Mesendoderm (in vitro differentiated cells): ENCODE results near the gene NAV2.

Experiments used
- DNase-seq: peaks from one replicate; pipeline ENCODE4 v3.0.0; 2013
- H2AK5ac ChIP-seq: 2 replicates; pipeline ENCODE4 v1.6.1; 2013; ENCODE audit warnings: low read length, inconsistent platforms
- H2BK120ac ChIP-seq: 2 replicates; pipeline ENCODE4 v1.6.1; 2013; ENCODE audit warnings: low read depth, mild to moderate bottlenecking, low read length, moderate library complexity, mixed read lengths
- H2BK15ac ChIP-seq: replicated peaks from 2 replicates; pipeline ENCODE4 v1.6.1; 2013; ENCODE audit warnings: low read depth, mild to moderate bottlenecking, moderate library complexity
- H2BK5ac ChIP-seq: 2 replicates; pipeline ENCODE4 v1.6.1; 2013; ENCODE audit warnings: low read length, inconsistent platforms
- H3K18ac ChIP-seq: 2 replicates; pipeline ENCODE4 v1.6.1; 2013; ENCODE audit warnings: mild to moderate bottlenecking, low read length, mixed read lengths
- H3K23ac ChIP-seq: one replicate; pipeline ENCODE4 v1.6.1; 2013; ENCODE audit warnings: low read length
- H3K27ac ChIP-seq: 2 replicates; pipeline ENCODE4 v1.5.1; 2013; ENCODE audit warnings: low read depth, mild to moderate bottlenecking, inconsistent platforms, low read length, moderate library complexity
- H3K27me3 ChIP-seq: 2 replicates; pipeline ENCODE4 v1.6.1; 2013; ENCODE audit warnings: low read length, control low read depth, mild to moderate bottlenecking, inconsistent platforms; ENCODE audit not compliant: insufficient read depth, poor library complexity
- H3K36me3 ChIP-seq: 2 replicates; pipeline ENCODE4 v1.6.1; 2013; ENCODE audit warnings: low read length, inconsistent platforms; ENCODE audit not compliant: control insufficient read depth, insufficient read depth
- H3K4ac ChIP-seq: one replicate; pipeline ENCODE4 v1.6.1; 2013; ENCODE audit warnings: low read depth, mild to moderate bottlenecking, low read length, moderate library complexity
- H3K4me1 ChIP-seq: 2 replicates; pipeline ENCODE4 v1.6.1; 2013; ENCODE audit warnings: low read depth, low read length, inconsistent platforms; ENCODE audit not compliant: control insufficient read depth
- H3K4me2 ChIP-seq: 2 replicates; pipeline ENCODE4 v1.6.1; 2013; ENCODE audit warnings: low read length
- H3K4me3 ChIP-seq: 2 replicates; pipeline ENCODE4 v1.5.1; 2013; ENCODE audit warnings: mild to moderate bottlenecking, low read length
- H3K56ac ChIP-seq: one replicate; pipeline ENCODE4 v1.6.1; 2013; ENCODE audit warnings: low read length
- H3K79me1 ChIP-seq: 2 replicates; pipeline ENCODE4 v1.6.1; 2013; ENCODE audit warnings: low read length, inconsistent platforms
- H3K79me2 ChIP-seq: 2 replicates; pipeline ENCODE4 v1.6.1; 2013; ENCODE audit warnings: mild to moderate bottlenecking, low read length; ENCODE audit not compliant: control insufficient read depth, insufficient read depth
- H3K9ac ChIP-seq: 2 replicates; pipeline ENCODE4 v1.6.1; 2013; ENCODE audit warnings: low read length, inconsistent platforms
- H4K5ac ChIP-seq: one replicate; pipeline ENCODE4 v1.6.1; 2013; ENCODE audit warnings: low read length
- H4K8ac ChIP-seq: one replicate; pipeline ENCODE4 v1.6.1; 2013; ENCODE audit warnings: low read depth, mild to moderate bottlenecking, control low read depth, low read length, moderate library complexity
- WGBS: extraction: QIAGEN DNeasy Blood & Tissue Kit; methylation state at CpG from one replicate; pipeline ENCODE4 v1.1.7; 2013; ENCODE audit warnings: low lambda C conversion rate, missing lambda C conversion rate; ENCODE audit not compliant: insufficient coverage; ENCODE audit errors: extremely low coverage; 5-methylcytosine and 5-hydroxymethylcytosine counted together

The NAV2 gene

DNA sequence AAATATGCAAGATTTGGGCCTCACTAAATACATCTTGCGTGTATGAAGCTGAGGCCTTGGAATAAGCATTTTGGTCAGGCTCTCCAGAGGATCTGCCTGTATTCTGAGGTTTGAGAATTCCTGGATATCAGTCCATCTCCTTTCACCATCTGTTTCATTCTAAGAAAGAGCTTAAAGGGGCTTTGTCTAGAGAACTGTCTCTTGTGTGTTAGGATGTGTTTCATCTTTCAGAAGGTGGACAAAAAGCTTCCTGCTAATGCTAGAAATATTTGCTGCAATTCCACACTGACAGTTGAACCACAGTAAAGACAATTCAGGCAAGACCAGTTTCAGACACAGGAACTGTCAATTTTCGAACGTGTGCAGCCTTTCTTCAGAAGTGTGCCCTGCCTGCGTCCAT lies 262.2 kb downstream of the NAV2 start:
- Histone ChIP-seq H2BK5ac (no peak overlapping the region), H3K56ac (no peak overlapping the region), H3K9ac (no peak overlapping the region), H3K4me3 (no peak overlapping the region), H3K18ac (no peak overlapping the region), H3K36me3 (no peaks in the 10 kb centered on the region), H3K4ac (no peak overlapping the region), H3K4me1 (peaks cover 4% of the 10 kb centered on the region), H2BK15ac (no peak overlapping the region), H4K5ac (no peak overlapping the region), H3K23ac (no peak overlapping the region), H3K79me2 (no peaks in the 10 kb centered on the region), H2AK5ac (no peak overlapping the region), H3K27ac (no peak overlapping the region), H3K79me1 (no peaks in the 10 kb centered on the region), H2BK120ac (no peak overlapping the region), H4K8ac (no peak overlapping the region), H3K27me3 (no peaks in the 10 kb centered on the region), H3K4me2 (no peak overlapping the region)
- no CpG with 5 or more reads among the region's 4 CpGs for WGBS
- DNase-seq: no peak

DNA sequence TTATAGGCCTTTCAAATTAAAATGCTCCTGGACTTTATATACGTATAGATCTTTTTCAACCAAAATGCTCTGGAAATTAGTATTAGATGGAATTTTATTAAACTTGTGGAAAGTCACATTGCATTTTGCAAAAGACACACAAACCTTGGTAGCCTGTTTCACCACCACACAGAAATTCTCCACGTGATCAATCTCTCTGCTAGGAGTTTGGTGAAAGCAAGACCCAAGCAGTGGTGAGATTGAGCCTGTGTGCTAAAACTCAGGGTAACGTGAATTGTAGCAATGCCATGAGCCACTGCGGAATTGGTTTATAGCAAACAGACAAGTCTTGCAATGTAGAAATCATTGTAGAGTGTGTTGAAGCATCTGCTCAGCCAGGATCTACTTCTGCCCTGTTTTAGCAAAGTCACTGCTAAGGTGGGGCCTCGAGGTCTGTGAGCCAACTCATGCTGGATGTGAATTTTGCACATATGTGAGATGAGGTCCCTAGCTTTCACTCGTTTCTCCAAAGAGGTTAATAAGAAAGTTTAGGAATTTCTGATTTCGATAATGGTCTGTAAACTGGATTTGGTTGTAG lies 262.9 kb downstream of the NAV2 start:
- Histone ChIP-seq H3K4me2 (no peak overlapping the region), H2BK5ac (no peak overlapping the region), H4K5ac (no peak overlapping the region), H2BK120ac (no peak overlapping the region), H2BK15ac (no peak overlapping the region), H3K79me1 (no peaks in the 10 kb centered on the region), H4K8ac (no peak overlapping the region), H3K36me3 (no peaks in the 10 kb centered on the region), H3K27ac (no peak overlapping the region), H3K23ac (no peak overlapping the region), H3K27me3 (no peaks in the 10 kb centered on the region), H3K9ac (no peak overlapping the region), H3K4ac (no peak overlapping the region), H3K79me2 (no peaks in the 10 kb centered on the region), H3K56ac (peak overlapping the region; percentile 19), H3K4me1 (peaks cover 4% of the 10 kb centered on the region), H3K4me3 (no peak overlapping the region), H2AK5ac (no peak overlapping the region), H3K18ac (no peak overlapping the region)
- WGBS: 100% methylated on average over 1 of the region's 7 CpGs
- no peak for DNase-seq

DNA sequence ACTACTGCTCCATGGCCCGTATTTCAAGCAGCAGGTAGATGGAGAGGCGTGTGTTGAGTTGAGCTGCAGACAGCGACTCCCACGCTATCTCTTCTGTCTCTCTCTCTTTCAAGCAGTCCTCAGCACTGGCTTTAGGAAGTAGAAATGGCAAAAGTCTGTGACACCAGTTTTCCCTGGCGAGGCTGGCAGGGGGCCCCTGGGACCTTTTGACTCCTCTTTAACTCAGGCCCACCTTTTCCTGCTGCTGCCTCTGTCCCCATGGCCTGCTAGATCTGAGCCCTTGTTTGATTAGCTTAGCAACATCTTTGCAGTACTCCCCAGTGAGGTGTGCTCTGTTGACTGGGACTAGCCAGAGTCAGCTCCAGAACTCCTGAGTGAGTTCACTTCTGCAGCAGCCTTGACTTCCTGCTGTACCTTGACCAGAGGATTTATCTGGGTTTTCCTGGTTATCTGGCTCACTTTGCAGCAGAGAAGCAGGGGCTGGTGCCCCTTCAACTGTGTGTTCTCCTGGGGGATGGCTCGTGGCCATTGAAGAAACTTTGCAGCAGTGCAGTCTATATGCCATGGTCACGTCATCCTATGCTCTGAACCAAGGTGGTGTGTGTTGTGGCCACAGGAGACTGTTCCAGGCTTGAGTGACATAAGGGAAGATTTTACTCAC lies 263.8 kb downstream of the NAV2 start:
- peaks cover 7% of the 10 kb centered on the region for H3K4me1 ChIP-seq
- peak; percentile 34 for DNase-seq
- no peak overlapping the region for H2BK5ac ChIP-seq
- no peaks in the 10 kb centered on the region for H3K79me2 ChIP-seq
- H3K4me3 ChIP-seq: no peak overlapping the region
- H3K27ac ChIP-seq: no peak overlapping the region
- peak overlapping the region; percentile 16 for H3K23ac ChIP-seq
- H2BK15ac ChIP-seq: no peak overlapping the region
- no peak overlapping the region for H3K18ac ChIP-seq
- H3K4ac ChIP-seq: no peak overlapping the region
- H3K36me3 ChIP-seq: no peaks in the 10 kb centered on the region
- H3K27me3 ChIP-seq: no peaks in the 10 kb centered on the region
- WGBS: no CpG with 5 or more reads among the region's 7 CpGs
- H2AK5ac ChIP-seq: no peak overlapping the region
- H4K5ac ChIP-seq: no peak overlapping the region
- no peak overlapping the region for H3K9ac ChIP-seq
- H3K79me1 ChIP-seq: no peaks in the 10 kb centered on the region
- H2BK120ac ChIP-seq: no peak overlapping the region
- H3K4me2 ChIP-seq: no peak overlapping the region
- no peak overlapping the region for H4K8ac ChIP-seq
- H3K56ac ChIP-seq: peak overlapping the region; percentile 5

DNA sequence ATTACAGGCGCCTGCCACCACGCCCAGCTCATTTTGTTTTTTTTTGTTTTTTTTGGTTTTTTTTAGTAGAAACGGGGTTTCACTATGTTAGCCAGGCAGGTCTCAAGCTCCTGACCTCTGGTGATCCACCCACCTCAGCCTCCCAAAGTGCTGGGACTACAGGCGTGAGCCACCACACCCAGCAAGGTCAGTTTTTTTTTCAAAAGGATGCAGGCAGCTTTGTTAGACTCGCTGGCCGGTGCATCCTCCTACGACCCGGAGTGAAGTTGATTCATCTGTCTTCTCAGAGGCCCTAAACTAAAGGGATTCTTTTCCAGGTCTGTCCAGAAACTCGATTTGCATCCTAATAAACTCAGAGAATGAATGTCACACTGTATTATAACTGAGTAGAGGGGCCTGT lies 265.3 kb downstream of the NAV2 start:
- Histone ChIP-seq H3K79me1 (no peaks in the 10 kb centered on the region), H3K4ac (no peak overlapping the region), H2BK120ac (no peak overlapping the region), H2BK5ac (no peak overlapping the region), H3K4me3 (no peak overlapping the region), H3K36me3 (no peaks in the 10 kb centered on the region), H3K79me2 (no peaks in the 10 kb centered on the region), H2BK15ac (no peak overlapping the region), H3K56ac (no peak overlapping the region), H3K23ac (no peak overlapping the region), H3K9ac (no peak overlapping the region), H4K5ac (no peak overlapping the region), H4K8ac (no peak overlapping the region), H3K18ac (no peak overlapping the region), H2AK5ac (no peak overlapping the region), H3K27ac (no peak overlapping the region), H3K27me3 (no peaks in the 10 kb centered on the region), H3K4me2 (no peak overlapping the region), H3K4me1 (peaks cover 7% of the 10 kb centered on the region)
- DNase-seq: no peak
- no CpG with 5 or more reads among the region's 9 CpGs for WGBS

DNA sequence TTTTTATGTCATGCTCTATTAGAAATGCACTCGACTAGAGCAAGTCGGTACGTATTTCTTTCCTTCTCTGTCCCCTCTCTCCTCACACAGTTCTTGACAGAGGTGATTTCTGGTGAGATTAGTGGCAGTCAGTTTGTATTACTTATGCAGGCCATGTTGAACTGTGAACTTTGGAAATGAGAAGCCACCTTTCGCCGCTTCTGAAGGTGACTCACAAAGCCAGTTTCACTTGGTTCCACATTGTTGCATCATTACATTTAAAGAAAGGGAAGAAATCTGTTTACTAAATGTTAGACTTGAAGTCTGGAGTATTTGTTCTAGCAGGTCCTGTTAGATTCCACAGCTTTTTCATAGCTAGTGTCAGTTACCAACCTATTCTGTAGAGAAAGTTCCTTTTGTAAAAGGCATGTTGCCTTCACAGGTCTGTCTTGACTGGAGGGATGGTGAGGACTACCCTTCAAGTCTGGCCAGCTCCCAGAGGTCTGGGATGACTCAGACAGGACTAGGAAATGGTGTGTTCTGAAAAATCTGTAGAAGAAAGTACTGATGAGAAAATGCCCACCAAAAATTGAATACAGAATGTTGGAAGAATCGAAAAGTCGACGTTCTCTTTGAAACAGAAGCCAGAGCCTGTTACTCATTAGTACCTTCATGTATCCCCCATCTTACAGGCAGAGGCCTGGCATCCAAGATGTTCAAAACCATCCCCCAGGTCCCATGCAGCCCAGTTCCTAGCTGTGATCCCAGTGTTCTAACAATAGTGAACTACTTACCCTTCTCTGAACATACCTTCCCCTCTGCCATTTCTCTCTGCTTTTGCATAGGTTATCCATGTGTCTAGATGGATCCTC lies 266.3 kb downstream of the NAV2 start:
- Histone ChIP-seq H3K56ac (no peak overlapping the region), H2BK15ac (no peak overlapping the region), H2AK5ac (no peak overlapping the region), H3K36me3 (no peaks in the 10 kb centered on the region), H4K8ac (no peak overlapping the region), H3K4ac (no peak overlapping the region), H3K79me1 (no peaks in the 10 kb centered on the region), H3K27me3 (no peaks in the 10 kb centered on the region), H2BK120ac (no peak overlapping the region), H3K4me2 (no peak overlapping the region), H3K79me2 (no peaks in the 10 kb centered on the region), H3K4me1 (peaks cover 7% of the 10 kb centered on the region), H3K9ac (no peak overlapping the region), H3K23ac (no peak overlapping the region), H3K18ac (no peak overlapping the region), H3K27ac (no peak overlapping the region), H2BK5ac (no peak overlapping the region), H4K5ac (no peak overlapping the region), H3K4me3 (no peak overlapping the region)
- peak; percentile 74 for DNase-seq
- WGBS: no CpG with 5 or more reads among the region's 8 CpGs
